ENCODE measurements around the gene MAGEB3. TPM values are rescaled to one million over a fixed set of nuclear protein-coding genes. Genes with fewer than 3 reads are reported as not detected.

The MAGEB3 gene
- total RNA-seq, 1 experiment from 2014 or later, result not detected

DNA sequence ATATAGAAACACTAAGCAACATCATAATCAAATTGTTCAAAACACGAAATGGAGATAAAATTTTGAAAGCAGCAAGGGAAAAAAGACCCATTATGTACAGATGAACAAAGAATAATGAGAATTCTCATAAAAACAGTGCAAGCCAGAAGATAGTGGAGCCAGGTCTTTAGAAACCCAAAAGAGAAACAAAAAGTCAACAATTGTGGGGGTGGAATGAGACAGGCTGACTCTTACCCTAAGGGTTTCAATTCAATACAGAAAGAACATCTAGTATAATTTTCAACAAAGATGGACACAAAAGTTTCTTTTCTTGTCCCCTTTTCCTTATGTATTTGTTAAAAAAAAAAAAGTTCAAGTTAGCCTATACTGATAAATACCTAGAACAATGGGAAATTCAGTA, 49.1 kb upstream of the MAGEB3 start (continued):
- TF ChIP-seq, protein P1, sequence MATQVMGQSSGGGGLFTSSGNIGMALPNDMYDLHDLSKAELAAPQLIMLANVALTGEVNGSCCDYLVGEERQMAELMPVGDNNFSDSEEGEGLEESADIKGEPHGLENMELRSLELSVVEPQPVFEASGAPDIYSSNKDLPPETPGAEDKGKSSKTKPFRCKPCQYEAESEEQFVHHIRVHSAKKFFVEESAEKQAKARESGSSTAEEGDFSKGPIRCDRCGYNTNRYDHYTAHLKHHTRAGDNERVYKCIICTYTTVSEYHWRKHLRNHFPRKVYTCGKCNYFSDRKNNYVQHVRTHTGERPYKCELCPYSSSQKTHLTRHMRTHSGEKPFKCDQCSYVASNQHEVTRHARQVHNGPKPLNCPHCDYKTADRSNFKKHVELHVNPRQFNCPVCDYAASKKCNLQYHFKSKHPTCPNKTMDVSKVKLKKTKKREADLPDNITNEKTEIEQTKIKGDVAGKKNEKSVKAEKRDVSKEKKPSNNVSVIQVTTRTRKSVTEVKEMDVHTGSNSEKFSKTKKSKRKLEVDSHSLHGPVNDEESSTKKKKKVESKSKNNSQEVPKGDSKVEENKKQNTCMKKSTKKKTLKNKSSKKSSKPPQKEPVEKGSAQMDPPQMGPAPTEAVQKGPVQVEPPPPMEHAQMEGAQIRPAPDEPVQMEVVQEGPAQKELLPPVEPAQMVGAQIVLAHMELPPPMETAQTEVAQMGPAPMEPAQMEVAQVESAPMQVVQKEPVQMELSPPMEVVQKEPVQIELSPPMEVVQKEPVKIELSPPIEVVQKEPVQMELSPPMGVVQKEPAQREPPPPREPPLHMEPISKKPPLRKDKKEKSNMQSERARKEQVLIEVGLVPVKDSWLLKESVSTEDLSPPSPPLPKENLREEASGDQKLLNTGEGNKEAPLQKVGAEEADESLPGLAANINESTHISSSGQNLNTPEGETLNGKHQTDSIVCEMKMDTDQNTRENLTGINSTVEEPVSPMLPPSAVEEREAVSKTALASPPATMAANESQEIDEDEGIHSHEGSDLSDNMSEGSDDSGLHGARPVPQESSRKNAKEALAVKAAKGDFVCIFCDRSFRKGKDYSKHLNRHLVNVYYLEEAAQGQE (IDR thresholded peaks at IDR 0.05; ENCODE audit: low read depth), result no peak
- TF ChIP-seq, protein P2, sequence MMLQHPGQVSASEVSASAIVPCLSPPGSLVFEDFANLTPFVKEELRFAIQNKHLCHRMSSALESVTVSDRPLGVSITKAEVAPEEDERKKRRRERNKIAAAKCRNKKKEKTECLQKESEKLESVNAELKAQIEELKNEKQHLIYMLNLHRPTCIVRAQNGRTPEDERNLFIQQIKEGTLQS (IDR thresholded peaks at IDR 0.05), result no peak
- no peak for TF ChIP-seq SIN3A (IDR thresholded peaks at IDR 0.05; ENCODE audit: low read depth)
- no peak for TF ChIP-seq TCF7L2 (IDR thresholded peaks at IDR 0.05; ENCODE audit: borderline replicate concordance, extremely low read depth, insufficient read depth, insufficient read length)
- TF ChIP-seq CBX3 (IDR thresholded peaks at IDR 0.05; ENCODE audit: low read depth), result no peak

DNA sequence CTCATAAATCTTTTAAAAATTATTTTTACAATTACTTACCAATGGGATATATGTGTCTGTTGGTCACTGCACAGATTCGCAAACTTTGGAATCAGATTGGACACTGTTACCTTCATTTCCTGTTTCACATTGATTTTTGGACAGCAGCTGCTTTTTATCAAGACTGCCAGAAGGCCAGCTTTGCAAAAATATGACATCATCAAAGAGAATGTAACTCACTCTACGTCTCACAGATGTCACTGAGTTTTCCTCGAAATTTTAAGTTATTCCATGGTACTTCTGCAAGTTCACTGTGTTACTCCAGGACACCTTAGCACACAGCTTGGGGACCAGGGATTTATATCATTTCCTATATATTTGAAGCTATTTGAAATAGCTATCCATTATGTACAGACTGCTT, 46.9 kb upstream of the MAGEB3 start:
- DNase-seq (ENCODE audit: low read depth, low spot score) (no peak), ATAC-seq (no peak)
- Histone ChIP-seq H3K27ac (ENCODE audit: low read depth, low read length) (no peak overlapping the region), H4K20me1 (ENCODE audit: insufficient read depth) (no peaks in the 10 kb centered on the region), H3K27me3 (ENCODE audit: insufficient read depth, low read length) (no peaks in the 10 kb centered on the region), H3K79me2 (ENCODE audit: insufficient read depth, low read length) (no peaks in the 10 kb centered on the region), H3K4me1 (ENCODE audit: control insufficient read depth in 1 of 2, insufficient read depth in 2 of 2, low read length in 2 of 2) (no peaks in the 10 kb centered on the region), H3K4me2 (ENCODE audit: low read length) (no peak overlapping the region), H3K9me2 (ENCODE audit: insufficient read depth) (no peaks in the 10 kb centered on the region), H3K9ac (ENCODE audit: low read length) (no peak overlapping the region), H2AFZ (ENCODE audit: low read depth, low read length, poor library complexity, severe bottlenecking) (no peak overlapping the region), H3K9me3 (ENCODE audit: control insufficient read depth in 1 of 2, insufficient read depth in 1 of 2, low read depth in 1 of 2, low read length in 2 of 2) (no peaks in the 10 kb centered on the region), H3K4me3 (replicated peaks in 1 of 2; ENCODE audit: low read depth in 1 of 2, low read length in 2 of 2) (no peak overlapping the region), H3K36me3 (ENCODE audit: control insufficient read depth in 1 of 2, insufficient read depth in 2 of 2, low read length in 2 of 2) (no peaks in the 10 kb centered on the region)
- BruUV-seq (replicated peaks), result no TSS peak
- ChIA-PET POLR2A (no interaction called here), RAD21 (ENCODE audit: low non-redundant PET in 1 of 2, low total read pairs in 2 of 2, uncharacterized antibody in 2 of 2, unreplicated experiment in 2 of 2) (no interaction called here), CTCF (no interaction called here)
- intact Hi-C loops (cut with micrococcal nuclease), result no loop called here
- TF ChIP-seq EZH2 (IDR thresholded peaks at IDR 0.05) (no peak), ZNF274 (IDR thresholded peaks at IDR 0.05; ENCODE audit: low read depth, low read length) (no peak), FOSL1 (IDR thresholded peaks at IDR 0.05; ENCODE audit: low read depth) (no peak), YY1 (IDR thresholded peaks at IDR 0.05; ENCODE audit: extremely low read depth, insufficient replicate concordance, low read depth, low read length) (no peak)
- TF ChIP-seq, protein P1 (IDR thresholded peaks at IDR 0.05; ENCODE audit: low read depth), result no peak
- TF ChIP-seq, protein P3, sequence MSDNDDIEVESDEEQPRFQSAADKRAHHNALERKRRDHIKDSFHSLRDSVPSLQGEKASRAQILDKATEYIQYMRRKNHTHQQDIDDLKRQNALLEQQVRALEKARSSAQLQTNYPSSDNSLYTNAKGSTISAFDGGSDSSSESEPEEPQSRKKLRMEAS (IDR thresholded peaks at IDR 0.05), result no peak
- TF ChIP-seq, protein P4, sequence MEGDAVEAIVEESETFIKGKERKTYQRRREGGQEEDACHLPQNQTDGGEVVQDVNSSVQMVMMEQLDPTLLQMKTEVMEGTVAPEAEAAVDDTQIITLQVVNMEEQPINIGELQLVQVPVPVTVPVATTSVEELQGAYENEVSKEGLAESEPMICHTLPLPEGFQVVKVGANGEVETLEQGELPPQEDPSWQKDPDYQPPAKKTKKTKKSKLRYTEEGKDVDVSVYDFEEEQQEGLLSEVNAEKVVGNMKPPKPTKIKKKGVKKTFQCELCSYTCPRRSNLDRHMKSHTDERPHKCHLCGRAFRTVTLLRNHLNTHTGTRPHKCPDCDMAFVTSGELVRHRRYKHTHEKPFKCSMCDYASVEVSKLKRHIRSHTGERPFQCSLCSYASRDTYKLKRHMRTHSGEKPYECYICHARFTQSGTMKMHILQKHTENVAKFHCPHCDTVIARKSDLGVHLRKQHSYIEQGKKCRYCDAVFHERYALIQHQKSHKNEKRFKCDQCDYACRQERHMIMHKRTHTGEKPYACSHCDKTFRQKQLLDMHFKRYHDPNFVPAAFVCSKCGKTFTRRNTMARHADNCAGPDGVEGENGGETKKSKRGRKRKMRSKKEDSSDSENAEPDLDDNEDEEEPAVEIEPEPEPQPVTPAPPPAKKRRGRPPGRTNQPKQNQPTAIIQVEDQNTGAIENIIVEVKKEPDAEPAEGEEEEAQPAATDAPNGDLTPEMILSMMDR (IDR thresholded peaks at IDR 0.05 in 2 of 3, conservative IDR thresholded peaks at IDR 0.05 in 1 of 3; ENCODE audit: borderline replicate concordance in 1 of 3, insufficient read depth in 1 of 3, low read depth in 2 of 3, low read length in 2 of 3), result no peak
- TF ChIP-seq, protein P2 (IDR thresholded peaks at IDR 0.05), result no peak
